ENCODE results near the gene MYO18A.

The MYO18A gene

GRCh38 chr17:29125651-29126050 lies 54.5 kb downstream of the MYO18A start:
- no peak for DNase-seq (ENCODE audit: low read depth)

- no peak for DNase-seq (ENCODE audit: low read depth)
Observed at GRCh38 chr17:29124925-29125273, 55.3 kb downstream of the MYO18A start.

GRCh38 chr17:29124135-29124924 lies 55.9 kb downstream of the MYO18A start:
- no peak for DNase-seq (ENCODE audit: low read depth)

GRCh38 chr17:29123111-29123510 lies 57.1 kb downstream of the MYO18A start:
- DNase-seq (ENCODE audit: low read depth) = no peak

GRCh38 chr17:29121442-29121841 lies 58.8 kb downstream of the MYO18A start:
- DNase-seq (ENCODE audit: low read depth) = no peak

- no peak for DNase-seq (ENCODE audit: low read depth)
Observed at GRCh38 chr17:29120433-29120832, 59.8 kb downstream of the MYO18A start.

- no peak for DNase-seq (ENCODE audit: low read depth)
Observed at GRCh38 chr17:29119265-29119664, 60.9 kb downstream of the MYO18A start.

- peak; percentile 64 for DNase-seq (ENCODE audit: low read depth)
Observed at GRCh38 chr17:29116804-29117753, 63.1 kb downstream of the MYO18A start.

- no peak for DNase-seq (ENCODE audit: low read depth)
Observed at GRCh38 chr17:29115961-29116803, 64.0 kb downstream of the MYO18A start.

- no peak for DNase-seq (ENCODE audit: low read depth)
Observed at GRCh38 chr17:29115435-29115834, 64.8 kb downstream of the MYO18A start.

GRCh38 chr17:29114141-29114540 lies 66.1 kb downstream of the MYO18A start:
- DNase-seq (ENCODE audit: low read depth) = no peak

- no peak for DNase-seq (ENCODE audit: low read depth)
Observed at GRCh38 chr17:29113334-29113733, 66.9 kb downstream of the MYO18A start.

GRCh38 chr17:29112771-29113295 lies 67.4 kb downstream of the MYO18A start:
- DNase-seq (ENCODE audit: low read depth) = no peak

- DNase-seq (ENCODE audit: low read depth) = peak; percentile 57
Observed at GRCh38 chr17:29111816-29112499, 68.2 kb downstream of the MYO18A start.

- DNase-seq (ENCODE audit: low read depth) = no peak
Observed at GRCh38 chr17:29110372-29110757, 69.8 kb downstream of the MYO18A start.

- DNase-seq (ENCODE audit: low read depth) = no peak
Observed at GRCh38 chr17:29109477-29110371, 70.5 kb downstream of the MYO18A start.

GRCh38 chr17:29108823-29109476 lies 71.2 kb downstream of the MYO18A start:
- no peak for DNase-seq (ENCODE audit: low read depth)

- DNase-seq (ENCODE audit: low read depth) = no peak
Observed at GRCh38 chr17:29107933-29108822, 72.0 kb downstream of the MYO18A start.

GRCh38 chr17:29107084-29107483 lies 73.1 kb downstream of the MYO18A start:
- no peak for DNase-seq (ENCODE audit: low read depth)

Data from stimulated activated CD4-positive, alpha-beta T cell treated with anti-CD3 and anti-CD28 coated beads, Interleukin-2, amount 100 ng/mL, for 4 hours (primary cell).